ENCODE measurements around the gene RAI14. TPM values are rescaled to one million over a fixed set of nuclear protein-coding genes. Genes with fewer than 3 reads are reported as not detected.

The RAI14 gene
- total RNA-seq, 1 experiment from 2014 or later, result 71.5 TPM

- Mint-ChIP-seq H3K4me1 (ENCODE audit: low read depth, unreplicated experiment) (peaks cover 13% of the 10 kb centered on the region), H3K27me3 (ENCODE audit: insufficient read depth, unreplicated experiment) (no peaks in the 10 kb centered on the region), H3K4me3 (ENCODE audit: unreplicated experiment) (no peak overlapping the region), H3K36me3 (ENCODE audit: insufficient read depth, unreplicated experiment) (peaks cover 13% of the 10 kb centered on the region), H3K27ac (ENCODE audit: unreplicated experiment) (no peak overlapping the region), H3K9me3 (ENCODE audit: unreplicated experiment) (peaks cover 6% of the 10 kb centered on the region)
- intact Hi-C loops (cut with micrococcal nuclease; ENCODE audit: unreplicated experiment), result no loop called here
- Histone ChIP-seq H3K9me3 (no peaks in the 10 kb centered on the region), H3K4me3 (ENCODE audit: low read depth, low read length) (no peak overlapping the region), H3K27me3 (replicated peaks; ENCODE audit: control insufficient read depth, insufficient read depth, low read length) (no peaks in the 10 kb centered on the region), H3K4me1 (peaks cover 21% of the 10 kb centered on the region), H3K36me3 (ENCODE audit: control insufficient read depth, insufficient read depth, low read length) (no peaks in the 10 kb centered on the region)
- TF ChIP-seq, protein P1, sequence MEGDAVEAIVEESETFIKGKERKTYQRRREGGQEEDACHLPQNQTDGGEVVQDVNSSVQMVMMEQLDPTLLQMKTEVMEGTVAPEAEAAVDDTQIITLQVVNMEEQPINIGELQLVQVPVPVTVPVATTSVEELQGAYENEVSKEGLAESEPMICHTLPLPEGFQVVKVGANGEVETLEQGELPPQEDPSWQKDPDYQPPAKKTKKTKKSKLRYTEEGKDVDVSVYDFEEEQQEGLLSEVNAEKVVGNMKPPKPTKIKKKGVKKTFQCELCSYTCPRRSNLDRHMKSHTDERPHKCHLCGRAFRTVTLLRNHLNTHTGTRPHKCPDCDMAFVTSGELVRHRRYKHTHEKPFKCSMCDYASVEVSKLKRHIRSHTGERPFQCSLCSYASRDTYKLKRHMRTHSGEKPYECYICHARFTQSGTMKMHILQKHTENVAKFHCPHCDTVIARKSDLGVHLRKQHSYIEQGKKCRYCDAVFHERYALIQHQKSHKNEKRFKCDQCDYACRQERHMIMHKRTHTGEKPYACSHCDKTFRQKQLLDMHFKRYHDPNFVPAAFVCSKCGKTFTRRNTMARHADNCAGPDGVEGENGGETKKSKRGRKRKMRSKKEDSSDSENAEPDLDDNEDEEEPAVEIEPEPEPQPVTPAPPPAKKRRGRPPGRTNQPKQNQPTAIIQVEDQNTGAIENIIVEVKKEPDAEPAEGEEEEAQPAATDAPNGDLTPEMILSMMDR (IDR thresholded peaks at IDR 0.05; ENCODE audit: insufficient read depth in 1 of 2, low read depth in 1 of 2, low read length in 1 of 2, severe bottlenecking in 1 of 2, unreplicated experiment in 1 of 2), result no peak
- no TSS peak for BruUV-seq (replicated peaks)
- no peak for DNase-seq
- POLR2A ChIA-PET, result no interaction called here
- CTCF ChIA-PET, result no interaction called here
Observed at GRCh38 chr5:34843497-34843896, 187.4 kb downstream of the RAI14 start.

- DNase-seq, result no peak
- Mint-ChIP-seq H3K9me3 (ENCODE audit: unreplicated experiment) (peaks cover 12% of the 10 kb centered on the region), H3K4me1 (ENCODE audit: low read depth, unreplicated experiment) (peaks cover 14% of the 10 kb centered on the region), H3K4me3 (ENCODE audit: unreplicated experiment) (no peak overlapping the region), H3K36me3 (ENCODE audit: insufficient read depth, unreplicated experiment) (peaks cover 10% of the 10 kb centered on the region), H3K27ac (ENCODE audit: unreplicated experiment) (no peak overlapping the region), H3K27me3 (ENCODE audit: insufficient read depth, unreplicated experiment) (no peaks in the 10 kb centered on the region)
- H3K36me3 ChIP-seq (ENCODE audit: control insufficient read depth, insufficient read depth, low read length), result no peaks in the 10 kb centered on the region
- CTCF ChIA-PET, result no interaction called here
- H3K9me3 ChIP-seq, result peaks cover 4% of the 10 kb centered on the region; the same call in 1 of the 2 replicates
- H3K4me1 ChIP-seq, result peaks cover 27% of the 10 kb centered on the region
- H3K27me3 ChIP-seq (replicated peaks; ENCODE audit: control insufficient read depth, insufficient read depth, low read length), result no peaks in the 10 kb centered on the region
- H3K4me3 ChIP-seq (ENCODE audit: low read depth, low read length), result no peak overlapping the region
- TF ChIP-seq, protein P1 (IDR thresholded peaks at IDR 0.05; ENCODE audit: insufficient read depth in 1 of 2, low read depth in 1 of 2, low read length in 1 of 2, severe bottlenecking in 1 of 2, unreplicated experiment in 1 of 2), result no peak
- BruUV-seq (replicated peaks), result no TSS peak
- intact Hi-C loops (cut with micrococcal nuclease; ENCODE audit: unreplicated experiment), result no loop called here
- POLR2A ChIA-PET, result no interaction called here
Observed at GRCh38 chr5:34844106-34844505, 188.0 kb downstream of the RAI14 start.

- CTCF ChIA-PET, result no interaction called here
- Mint-ChIP-seq H3K4me3 (ENCODE audit: unreplicated experiment) (no peak overlapping the region), H3K27me3 (ENCODE audit: insufficient read depth, unreplicated experiment) (no peaks in the 10 kb centered on the region), H3K4me1 (ENCODE audit: low read depth, unreplicated experiment) (peaks cover 17% of the 10 kb centered on the region), H3K36me3 (ENCODE audit: insufficient read depth, unreplicated experiment) (peaks cover 6% of the 10 kb centered on the region), H3K27ac (ENCODE audit: unreplicated experiment) (no peak overlapping the region), H3K9me3 (ENCODE audit: unreplicated experiment) (peaks cover 21% of the 10 kb centered on the region)
- Histone ChIP-seq H3K9me3 (peaks cover 12% of the 10 kb centered on the region; the same call in 1 of the 2 replicates), H3K4me3 (ENCODE audit: low read depth, low read length) (no peak overlapping the region), H3K27me3 (replicated peaks; ENCODE audit: control insufficient read depth, insufficient read depth, low read length) (no peaks in the 10 kb centered on the region), H3K4me1 (peaks cover 32% of the 10 kb centered on the region), H3K36me3 (ENCODE audit: control insufficient read depth, insufficient read depth, low read length) (no peaks in the 10 kb centered on the region)
- TF ChIP-seq, protein P1 (IDR thresholded peaks at IDR 0.05; ENCODE audit: insufficient read depth in 1 of 2, low read depth in 1 of 2, low read length in 1 of 2, severe bottlenecking in 1 of 2, unreplicated experiment in 1 of 2), result no peak
- POLR2A ChIA-PET, result no interaction called here
- no TSS peak for BruUV-seq (replicated peaks)
- intact Hi-C loops (cut with micrococcal nuclease; ENCODE audit: unreplicated experiment), result no loop called here
- no peak for DNase-seq
Observed at GRCh38 chr5:34844999-34845398, 188.9 kb downstream of the RAI14 start.
